Activated CD4-positive, alpha-beta T cell treated with anti-CD3 and anti-CD28 coated beads, Interleukin-10, Interleukin-2, amounts not matched to agents 100 ng/mL and 50 ng/mL, durations not matched to agents 16 hours and 8 hours (primary cell): ENCODE results near the gene UCK1.

Experiments used
- DNase-seq: peaks from one replicate; pipeline ENCODE4 v3.0.0-alpha.2; 2020

UCK1 gene

DNA sequence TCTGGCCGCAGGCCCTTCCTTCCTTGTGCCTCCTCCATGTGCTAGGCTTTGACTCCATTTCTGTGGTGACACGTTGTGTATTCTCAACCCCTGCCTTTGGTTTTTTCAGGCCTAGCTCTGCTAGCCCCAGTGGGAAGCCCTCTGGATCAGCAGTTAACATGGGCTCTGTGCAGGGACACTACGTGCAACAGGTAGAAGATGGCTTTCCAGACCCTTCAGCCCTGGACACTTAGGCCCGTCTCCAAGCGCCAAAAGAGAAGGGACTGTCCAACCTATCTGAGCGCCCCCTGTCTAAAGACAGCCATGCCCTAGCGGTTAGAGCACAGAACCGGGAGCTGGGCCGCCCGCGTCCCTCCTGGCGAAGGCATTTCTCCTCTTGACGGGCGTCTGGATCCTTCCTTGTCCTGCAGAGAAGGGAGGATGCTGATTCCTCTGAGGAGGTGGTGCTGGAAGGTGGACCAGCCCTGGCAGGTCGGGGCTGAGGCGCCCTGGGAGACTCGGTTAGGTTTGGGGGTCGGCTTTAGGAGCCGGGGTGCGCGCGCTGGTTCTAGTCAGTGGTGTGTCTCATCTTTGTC is 36.7 kb downstream of the UCK1 start:
- no peak for DNase-seq

DNA sequence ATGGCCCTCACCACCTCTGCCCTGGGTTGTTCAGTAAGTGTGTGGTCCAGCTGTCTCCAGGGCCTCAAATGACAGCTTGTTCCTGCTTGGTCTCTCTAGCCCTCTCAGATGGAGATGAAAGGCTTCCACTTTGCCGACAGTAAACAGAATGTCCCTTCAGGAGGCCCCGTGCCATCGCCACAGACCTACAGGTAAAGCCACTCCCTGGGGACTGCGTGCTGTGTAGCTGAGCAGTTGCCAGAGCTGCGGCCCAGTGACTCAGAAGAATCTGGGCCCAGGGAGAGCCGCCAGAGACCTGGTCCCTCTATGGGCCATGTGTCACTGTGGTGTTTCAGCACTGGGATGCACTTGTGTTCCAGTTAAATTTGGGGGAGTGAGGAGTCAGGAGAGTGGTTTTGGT is 39.0 kb downstream of the UCK1 start:
- no peak for DNase-seq

DNA sequence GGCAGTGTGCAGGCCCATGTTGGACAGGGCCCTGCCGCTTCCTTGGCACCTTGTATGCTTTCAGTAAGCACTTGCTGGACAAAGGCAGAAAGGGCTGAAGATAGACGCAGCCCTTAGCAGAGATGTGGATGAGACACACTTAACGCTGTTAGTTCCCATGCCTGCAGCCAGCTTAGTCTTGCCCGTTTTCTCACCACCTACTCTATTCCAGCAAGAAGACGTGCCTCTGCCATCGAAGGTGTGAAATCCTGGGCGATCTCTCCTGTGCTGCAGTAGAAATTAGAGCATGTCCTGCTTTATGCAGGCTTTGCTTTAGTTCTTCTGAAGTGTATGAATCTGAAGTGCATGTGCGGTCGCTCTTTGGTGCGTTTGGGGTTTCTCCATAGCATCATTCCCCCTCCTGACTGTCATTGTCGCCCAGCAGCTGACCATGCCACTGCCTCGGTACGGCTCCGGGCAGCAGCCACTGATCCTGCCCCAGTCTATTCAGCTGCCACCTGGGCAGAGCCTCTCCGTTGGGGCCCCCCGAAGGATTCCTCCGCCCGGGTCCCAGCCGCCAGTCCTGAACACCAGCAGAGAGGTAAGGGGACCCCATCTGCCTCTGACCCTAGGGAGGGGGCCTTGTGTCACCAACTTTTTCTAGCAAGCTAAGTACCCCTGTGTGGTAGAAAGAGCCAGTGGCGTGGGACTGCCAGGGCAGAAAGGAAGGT is 39.9 kb downstream of the UCK1 start:
- no peak for DNase-seq

GRCh38 chr9:131490514-131490913 is 40.5 kb downstream of the UCK1 start:
- DNase-seq, result no peak

DNA sequence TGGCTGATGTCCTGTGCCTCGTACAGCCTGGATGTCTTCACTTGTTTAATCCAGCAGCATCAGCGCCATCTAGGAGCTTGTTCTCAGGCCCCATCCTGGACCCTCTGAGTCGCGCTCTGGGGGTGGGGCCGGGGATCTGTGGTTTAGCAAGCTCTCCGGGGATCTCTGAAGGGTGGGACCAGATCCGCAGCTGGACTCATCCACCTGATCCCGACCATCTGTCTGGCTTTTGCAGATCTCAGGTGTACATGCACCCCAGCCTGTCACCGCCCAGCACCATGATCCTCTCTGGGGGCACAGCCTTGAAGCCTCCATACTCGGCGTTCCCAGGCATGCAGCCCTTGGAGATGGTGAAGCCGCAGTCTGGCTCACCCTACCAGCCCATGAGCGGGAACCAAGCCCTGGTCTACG is 43.4 kb downstream of the UCK1 start:
- no peak for DNase-seq

GRCh38 chr9:131487001-131487400 is 44.1 kb downstream of the UCK1 start:
- no peak for DNase-seq

DNA sequence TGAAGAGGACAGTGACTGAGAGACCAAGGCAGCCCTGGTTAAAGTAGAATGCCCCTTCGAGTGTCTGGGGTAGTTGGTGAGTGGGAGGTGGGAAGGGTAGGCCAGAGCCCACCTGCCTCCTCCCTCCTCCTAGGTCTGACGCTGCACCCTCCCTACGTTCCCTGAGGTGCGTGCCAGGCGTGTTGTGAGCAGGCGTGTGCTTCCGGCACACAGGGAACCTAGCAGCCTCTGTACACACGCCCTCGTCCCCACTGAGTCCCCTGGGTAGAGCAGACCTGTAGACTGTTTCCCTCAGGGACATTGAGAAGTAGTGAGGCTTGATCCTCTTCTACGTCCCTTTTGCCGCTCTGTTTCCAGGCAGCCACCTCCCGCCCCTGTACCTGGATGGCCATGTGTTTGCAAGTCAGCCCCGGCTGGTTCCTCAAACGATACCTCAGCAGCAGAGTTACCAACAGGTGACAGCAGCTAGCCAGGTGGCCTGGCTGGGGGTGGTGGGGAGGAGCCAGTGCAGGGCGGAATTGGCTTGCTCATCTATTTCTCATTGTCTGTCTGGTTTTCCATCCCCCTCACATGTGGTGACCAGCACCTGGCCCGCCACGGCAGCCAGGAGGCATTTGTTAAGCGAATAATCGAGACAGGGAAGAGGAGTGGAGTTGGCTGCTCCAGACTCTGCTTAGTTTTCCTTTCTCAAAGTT is 45.2 kb downstream of the UCK1 start:
- DNase-seq, result no peak

GRCh38 chr9:131485206-131485605 is 45.9 kb downstream of the UCK1 start:
- DNase-seq, result no peak

- DNase-seq, result no peak
Measured at GRCh38 chr9:131484560-131485185, 46.4 kb downstream of the UCK1 start.

DNA sequence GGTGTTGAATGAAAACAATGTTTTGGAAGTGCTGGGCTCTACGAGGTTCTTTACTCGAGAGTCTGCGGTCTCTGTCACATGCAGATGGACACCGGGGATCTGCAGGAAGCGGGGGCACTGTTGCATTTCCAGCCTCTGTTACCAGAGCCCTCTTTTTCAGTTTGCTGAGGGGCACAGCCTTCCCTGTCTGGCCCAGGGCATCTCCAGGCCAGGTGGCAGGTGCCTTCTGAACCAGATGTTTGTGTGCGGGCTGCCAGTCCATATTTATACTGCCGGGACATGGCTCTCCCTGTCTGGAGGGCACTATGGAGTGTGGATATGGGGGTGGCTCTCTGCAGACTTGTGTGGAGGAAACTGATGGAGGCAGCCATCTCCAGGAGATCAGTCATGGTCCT is 47.0 kb downstream of the UCK1 start:
- no peak for DNase-seq

DNA sequence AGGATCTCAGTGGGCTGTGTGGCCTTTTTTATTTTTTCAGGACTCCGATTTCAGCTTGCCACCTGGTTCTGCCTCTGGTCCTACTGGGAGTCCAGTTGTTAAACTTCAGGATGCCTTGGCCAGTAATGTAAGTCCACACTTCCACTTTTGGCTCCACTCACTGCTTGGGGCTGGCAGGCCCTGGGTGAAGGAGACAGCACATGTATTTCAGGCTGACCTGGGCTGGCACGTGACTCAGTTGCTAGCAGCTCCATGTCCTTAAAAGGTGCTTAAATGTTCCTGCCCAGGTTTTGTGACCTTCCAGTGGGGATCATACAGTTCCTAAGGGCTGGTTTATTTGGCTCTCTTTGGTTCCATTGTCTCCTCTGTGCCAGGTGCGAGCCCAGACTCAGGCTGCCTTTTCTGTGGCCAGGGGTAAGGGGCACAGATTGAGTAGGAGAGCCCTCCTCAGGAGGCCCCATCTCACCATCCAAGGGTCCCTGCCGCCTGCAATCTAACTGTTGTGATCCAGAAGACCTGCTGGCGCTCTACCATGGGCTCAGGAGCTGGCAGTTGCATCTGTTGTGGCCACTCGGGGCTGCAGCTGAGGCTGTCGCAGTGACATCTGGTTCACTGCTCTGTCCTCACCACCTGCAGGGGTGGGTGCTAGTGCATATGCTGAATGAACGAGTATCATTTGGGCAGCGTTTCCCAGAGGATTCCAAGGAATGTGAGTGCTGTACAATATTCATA is 47.6 kb downstream of the UCK1 start:
- no peak for DNase-seq

GRCh38 chr9:131482343-131483006 is 48.6 kb downstream of the UCK1 start:
- no peak for DNase-seq

DNA sequence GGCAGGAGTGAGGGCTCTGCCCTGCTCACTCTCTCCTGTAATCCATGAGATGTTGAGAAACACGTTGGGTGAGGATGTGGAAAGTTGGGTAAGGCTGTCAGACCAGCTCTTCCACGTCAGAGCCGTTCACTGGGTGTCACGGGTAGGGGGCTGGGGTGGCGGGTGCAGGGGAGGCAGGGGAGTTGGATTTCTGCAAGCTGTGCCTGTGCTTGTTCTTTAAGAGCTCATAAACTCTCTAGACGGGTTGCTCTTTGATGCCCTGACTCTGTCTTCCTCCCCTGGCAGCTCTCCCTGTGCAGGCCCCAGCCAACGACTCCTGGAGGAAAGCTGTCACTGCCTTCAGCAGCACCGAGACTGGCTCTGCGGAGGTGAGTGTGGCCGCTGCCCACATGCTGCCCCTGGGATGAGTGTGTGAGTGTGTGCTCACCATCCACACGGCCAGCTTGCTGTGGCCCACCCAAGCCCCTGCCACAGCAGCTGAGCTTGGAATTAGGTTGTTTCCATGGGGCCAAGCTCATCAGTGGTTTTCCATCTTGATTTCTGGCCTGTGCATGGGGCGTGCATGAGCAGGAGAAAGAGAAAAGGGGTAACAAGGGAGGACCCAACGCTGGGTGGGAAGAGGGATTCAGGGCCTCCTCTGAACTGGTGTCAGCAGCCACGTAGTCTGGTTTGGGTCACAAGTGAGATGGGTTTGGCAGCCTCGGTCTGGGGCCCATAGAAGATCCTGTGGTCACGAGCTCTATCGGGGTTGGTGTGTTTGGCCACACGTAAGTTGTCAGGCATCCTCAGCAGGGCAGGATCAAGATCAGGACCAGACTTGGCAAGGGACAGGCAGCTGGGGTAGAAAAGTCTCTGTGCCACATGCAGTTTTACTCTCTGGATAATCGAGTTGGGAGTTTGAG is 49.4 kb downstream of the UCK1 start:
- no peak for DNase-seq

- peak; percentile 23 for DNase-seq
Measured at GRCh38 chr9:131480258-131480657, 50.8 kb downstream of the UCK1 start.

DNA sequence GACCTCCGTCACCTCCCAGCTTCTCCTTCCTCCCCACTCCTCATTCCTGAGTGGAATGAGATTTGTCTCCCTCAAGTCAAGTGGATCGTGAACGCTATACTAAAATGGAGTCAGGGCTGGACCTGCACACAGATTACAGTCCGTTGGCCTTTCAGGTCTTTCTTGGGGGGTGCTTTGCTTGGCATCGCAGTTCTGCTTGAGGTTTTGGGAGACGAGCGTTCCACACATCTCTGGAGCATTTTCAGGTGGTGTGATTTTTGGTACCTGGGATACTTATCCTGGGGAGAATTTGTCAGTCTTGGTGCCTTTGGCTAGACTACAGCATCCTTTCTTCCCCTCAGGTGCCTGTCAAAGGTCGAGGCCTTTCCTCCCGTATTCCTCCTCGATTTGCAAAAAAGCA is 52.2 kb downstream of the UCK1 start:
- no peak for DNase-seq

- DNase-seq, result peak; percentile 45
Measured at GRCh38 chr9:131478421-131478868, 52.6 kb downstream of the UCK1 start.

DNA sequence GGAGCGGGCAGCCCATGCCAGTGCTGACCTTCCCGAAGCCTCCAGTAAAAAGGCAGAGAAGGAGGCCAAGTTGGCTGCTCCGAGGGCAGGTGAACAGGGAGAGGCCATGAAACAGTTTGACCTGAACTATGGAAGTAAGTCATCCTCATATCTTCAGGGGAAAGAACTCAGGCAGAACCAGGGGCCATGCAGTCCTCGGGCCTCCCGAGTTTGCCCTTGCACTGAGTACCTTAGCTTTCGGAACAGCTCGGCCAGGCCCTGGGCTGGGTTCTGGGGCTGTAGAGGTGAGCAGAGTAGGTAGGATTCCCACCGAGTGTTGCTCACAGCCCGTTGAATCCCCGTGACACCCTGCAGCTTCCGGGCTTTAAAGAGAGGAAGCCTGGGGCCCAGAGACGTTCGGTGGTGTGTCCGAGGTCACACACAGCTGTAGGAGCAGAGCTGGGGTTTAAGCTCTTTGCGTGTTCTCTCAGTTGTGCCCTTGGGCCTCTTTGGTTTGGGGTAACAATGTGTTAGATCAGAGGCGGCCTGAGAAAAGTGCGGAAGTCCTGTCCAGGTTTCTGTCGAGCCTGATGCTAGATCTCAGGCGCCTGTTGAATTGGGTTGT is 53.1 kb downstream of the UCK1 start:
- DNase-seq, result no peak

GRCh38 chr9:131477367-131477766 is 53.7 kb downstream of the UCK1 start:
- no peak for DNase-seq

- no peak for DNase-seq
Measured at GRCh38 chr9:131476777-131477345, 54.2 kb downstream of the UCK1 start.

GRCh38 chr9:131475956-131476776 is 54.9 kb downstream of the UCK1 start:
- no peak for DNase-seq
